Chondrocyte (in vitro differentiated cells): Measurements from ENCODE around the gene IREB2. TPM values are rescaled to one million over a fixed set of nuclear protein-coding genes. Genes with fewer than 3 reads are reported as not detected.
A peak's percentile ranks its signal among the peaks of the same experiment; 100 is the strongest.

Source experiments
- DNase-seq: peaks from one replicate; pipeline ENCODE4 v3.0.0; 2021; ENCODE audit warnings: mixed read lengths, low spot score
- H3K27ac Mint-ChIP-seq: one replicate; pipeline ENCODE4 v1.8.0; 2021; ENCODE audit warnings: mild to moderate bottlenecking, moderate library complexity, mixed read lengths; ENCODE audit not compliant: unreplicated experiment
- H3K27me3 Mint-ChIP-seq: 2 replicates; pipeline ENCODE4 v1.8.0; 2021; ENCODE audit warnings: low read depth, mixed read lengths
- H3K36me3 Mint-ChIP-seq: 2 replicates; pipeline ENCODE4 v1.8.0; 2021; ENCODE audit warnings: low read depth, mixed read lengths
- H3K4me1 Mint-ChIP-seq: 2 replicates; pipeline ENCODE4 v1.8.0; 2021; ENCODE audit warnings: low read depth, mild to moderate bottlenecking, mixed read lengths
- H3K4me3 Mint-ChIP-seq: one replicate; pipeline ENCODE4 v1.8.0; 2021; ENCODE audit warnings: mild to moderate bottlenecking, moderate library complexity, mixed read lengths; ENCODE audit not compliant: unreplicated experiment
- H3K9me3 Mint-ChIP-seq: 2 replicates; pipeline ENCODE4 v1.8.0; 2021; ENCODE audit warnings: low read depth, mixed read lengths
- CTCF ChIP-seq: fragments of 200-600 bp; sonication (generic); IDR thresholded peaks from 2 replicates; pipeline ENCODE4 v1.5.0; 2021; ENCODE audit warnings: antibody characterized with exemption, mild to moderate bottlenecking, moderate library complexity
- total RNA-seq: library from RNA; stranded (reverse); gene quantifications from 3 replicates; pipeline ENCODE4 v1.2.1, GENCODE V29; 2021

IREB2 gene
- total RNA-seq, 1 donor from 2014 or later: 56.1 TPM

GRCh38 chr15:78390242-78390641 is 47.8 kb upstream of the IREB2 start:
- H3K27me3 Mint-ChIP-seq: peaks cover 15% of the 10 kb centered on the region
- peaks cover 9% of the 10 kb centered on the region for H3K4me1 Mint-ChIP-seq
- no peaks in the 10 kb centered on the region for H3K9me3 Mint-ChIP-seq
- H3K36me3 Mint-ChIP-seq: no peaks in the 10 kb centered on the region
- no peak overlapping the region for H3K27ac Mint-ChIP-seq
- TF ChIP-seq CTCF: no peak
- no peak overlapping the region for H3K4me3 Mint-ChIP-seq
- peak; percentile 5 for DNase-seq

- Mint-ChIP-seq H3K36me3 (no peaks in the 10 kb centered on the region), H3K4me3 (no peak overlapping the region), H3K4me1 (peaks cover 12% of the 10 kb centered on the region), H3K9me3 (no peaks in the 10 kb centered on the region), H3K27ac (no peak overlapping the region), H3K27me3 (peaks cover 10% of the 10 kb centered on the region)
- TF ChIP-seq CTCF: no peak
- DNase-seq: peak; percentile 24
These were observed 47.2 kb upstream of the IREB2 start for GRCh38 chr15:78390826-78391225.

- Mint-ChIP-seq H3K27me3 (peaks cover 3% of the 10 kb centered on the region), H3K4me1 (peaks cover 12% of the 10 kb centered on the region), H3K4me3 (no peak overlapping the region), H3K36me3 (no peaks in the 10 kb centered on the region), H3K27ac (no peak overlapping the region), H3K9me3 (no peaks in the 10 kb centered on the region)
- no peak for TF ChIP-seq CTCF
- peak; percentile 36 for DNase-seq
These were observed 46.2 kb upstream of the IREB2 start for GRCh38 chr15:78391781-78392180.

GRCh38 chr15:78392430-78392829 is 45.6 kb upstream of the IREB2 start:
- Mint-ChIP-seq H3K4me1 (peaks cover 12% of the 10 kb centered on the region), H3K27me3 (peaks cover 2% of the 10 kb centered on the region), H3K4me3 (no peak overlapping the region), H3K9me3 (no peaks in the 10 kb centered on the region), H3K27ac (no peak overlapping the region), H3K36me3 (no peaks in the 10 kb centered on the region)
- DNase-seq: peak; percentile 40
- no peak for TF ChIP-seq CTCF

GRCh38 chr15:78393137-78393536 is 44.9 kb upstream of the IREB2 start:
- Mint-ChIP-seq H3K27ac (no peak overlapping the region), H3K36me3 (no peaks in the 10 kb centered on the region), H3K4me3 (no peak overlapping the region), H3K4me1 (peaks cover 12% of the 10 kb centered on the region), H3K27me3 (peaks cover 2% of the 10 kb centered on the region), H3K9me3 (no peaks in the 10 kb centered on the region)
- DNase-seq: no peak
- no peak for TF ChIP-seq CTCF
